HG02970 (cell line): ENCODE data around the gene PPP4R3A.
"Not testable (repeated sequence)": the region's sequence is repeated elsewhere in the genome, so short reads cannot be mapped to it uniquely, and the experiment has no call there.

Source experiments
- ATAC-seq: cut with Tn5 transposase; IDR thresholded peaks from one replicate; pipeline ENCODE4 v1.9.1; 2021; ENCODE audit warnings: mild to moderate bottlenecking, moderate library complexity, moderate number of reproducible peaks; ENCODE audit not compliant: unreplicated experiment, low FRiP score

PPP4R3A gene

GRCh38 chr14:91413547-91414474 is 96.3 kb downstream of the PPP4R3A start:
- no peak for ATAC-seq

GRCh38 chr14:91412939-91413338 is 97.2 kb downstream of the PPP4R3A start:
- ATAC-seq, result no peak

GRCh38 chr14:91410771-91411536 is 99.2 kb downstream of the PPP4R3A start:
- no peak for ATAC-seq

GRCh38 chr14:91409928-91410718 is 100.0 kb downstream of the PPP4R3A start:
- no peak for ATAC-seq

- not testable (repeated sequence) for ATAC-seq
Measured at GRCh38 chr14:91409240-91409639, 100.9 kb downstream of the PPP4R3A start.
